GM21447 (cell line): Measurements from ENCODE around the gene SETBP1.

Experiments used
- ATAC-seq: cut with Tn5 transposase; IDR thresholded peaks from one replicate; pipeline ENCODE4 v1.9.1; 2021; ENCODE audit not compliant: unreplicated experiment

Gene SETBP1

DNA sequence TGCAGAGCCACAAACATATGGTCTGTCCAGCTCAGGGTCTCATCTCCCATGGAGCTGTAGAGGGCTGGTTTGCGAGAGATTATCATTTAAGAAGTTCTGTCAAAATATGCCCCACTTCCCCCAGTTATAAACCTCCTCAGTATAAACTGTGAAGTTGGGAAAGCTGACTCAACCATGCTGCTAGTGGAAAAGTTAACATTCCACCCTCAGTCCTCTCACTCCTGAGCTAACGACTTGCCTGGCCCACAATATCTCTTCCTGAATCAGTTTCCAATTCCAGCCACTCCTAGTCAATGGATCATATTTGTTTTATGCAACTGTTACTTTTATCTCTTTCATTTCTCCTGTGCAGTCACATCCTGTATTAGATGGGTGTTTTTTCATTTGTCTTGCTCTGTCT lies 326.2 kb downstream of the SETBP1 start:
- ATAC-seq, result no peak

DNA sequence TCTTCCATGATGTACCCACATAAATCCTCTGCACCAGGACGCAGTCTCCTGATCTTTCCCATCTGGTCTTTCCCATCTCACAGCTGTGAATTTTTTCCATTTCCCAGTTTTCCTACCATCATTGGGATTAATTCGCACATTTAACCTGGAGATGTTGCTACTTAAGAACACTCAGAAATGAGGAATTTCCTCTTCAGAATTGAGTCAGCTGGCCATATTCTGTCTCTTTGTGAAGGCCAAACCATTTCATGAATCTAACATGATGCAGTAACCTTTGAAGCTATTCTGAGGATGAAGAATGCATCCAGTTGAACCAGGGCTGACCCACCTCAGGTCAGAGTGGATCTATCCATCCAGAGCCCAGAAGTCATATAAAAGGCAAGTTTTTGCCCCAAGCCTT lies 326.8 kb downstream of the SETBP1 start:
- no peak for ATAC-seq

DNA sequence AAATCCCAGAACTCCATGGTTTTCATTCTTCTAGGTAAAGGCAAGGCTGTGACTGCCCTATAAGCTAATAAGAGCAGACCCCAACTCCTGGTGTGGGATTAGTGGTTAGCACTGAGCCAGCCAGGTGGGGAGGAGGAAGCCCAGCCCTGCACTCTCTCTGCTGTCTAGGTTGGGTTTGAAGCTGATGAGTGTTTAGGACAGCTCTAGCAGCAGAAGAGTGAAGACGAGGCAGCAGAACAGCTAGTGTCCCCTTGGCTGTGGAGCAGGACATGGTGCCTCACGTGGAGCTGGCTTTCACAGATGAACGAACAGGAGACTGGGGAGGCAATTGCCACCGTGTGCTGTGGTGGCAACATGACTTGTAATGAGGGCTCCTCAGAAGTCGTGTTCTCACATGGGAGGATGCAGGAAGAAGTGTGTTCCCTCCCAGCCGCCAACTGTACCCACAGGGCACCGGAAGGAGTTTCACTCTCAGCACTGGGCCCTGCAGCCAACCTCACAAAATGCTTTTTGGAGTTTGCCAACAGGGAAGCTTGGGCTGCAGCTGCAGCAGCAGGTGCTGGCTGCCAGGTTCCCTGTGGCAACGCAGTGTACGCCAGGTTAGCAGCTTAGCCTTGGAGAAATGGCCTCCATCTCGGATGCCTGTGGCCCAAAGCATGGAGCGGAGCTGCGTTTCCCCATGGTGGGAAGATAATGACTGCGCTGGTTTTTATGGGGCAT lies 328.2 kb downstream of the SETBP1 start:
- ATAC-seq, result no peak

DNA sequence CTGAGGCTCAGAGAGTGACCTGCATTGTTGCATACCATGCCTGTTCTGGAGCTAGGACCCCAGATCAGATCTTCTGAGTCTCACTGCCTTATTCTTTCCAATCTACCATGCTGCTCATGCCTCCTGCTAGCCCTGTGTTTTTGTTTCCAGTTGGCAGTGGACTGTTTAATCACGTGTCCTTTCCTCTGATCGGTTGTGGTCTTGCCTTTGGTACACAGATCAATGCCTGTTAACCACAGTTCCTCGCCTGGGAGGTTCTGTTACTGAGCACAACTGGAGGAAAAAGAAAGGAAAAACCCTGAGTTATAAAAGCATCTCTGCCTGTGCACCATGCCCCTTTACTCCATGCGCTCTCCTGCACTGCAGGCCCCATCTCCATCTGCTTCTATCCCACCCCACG lies 329.1 kb downstream of the SETBP1 start:
- ATAC-seq, result no peak

DNA sequence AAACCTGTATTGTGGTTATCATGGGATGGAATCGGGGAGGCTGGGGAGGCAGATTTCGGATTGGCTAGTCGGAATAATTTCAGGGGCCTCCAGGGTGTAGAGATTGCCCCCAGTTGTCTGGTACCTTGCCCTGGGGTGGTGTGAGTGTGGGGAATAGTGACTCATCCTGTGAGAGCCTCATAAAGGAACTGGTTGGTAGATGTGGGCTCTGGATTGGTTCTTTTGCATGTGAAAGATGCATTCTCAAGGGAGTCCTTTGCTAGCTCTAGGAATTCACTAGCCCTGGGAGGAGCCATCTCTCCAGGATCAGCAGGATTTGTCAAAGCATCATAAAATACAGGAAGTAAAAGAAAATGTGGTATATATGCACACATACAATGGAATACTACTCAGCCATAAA lies 331.6 kb downstream of the SETBP1 start:
- no peak for ATAC-seq

DNA sequence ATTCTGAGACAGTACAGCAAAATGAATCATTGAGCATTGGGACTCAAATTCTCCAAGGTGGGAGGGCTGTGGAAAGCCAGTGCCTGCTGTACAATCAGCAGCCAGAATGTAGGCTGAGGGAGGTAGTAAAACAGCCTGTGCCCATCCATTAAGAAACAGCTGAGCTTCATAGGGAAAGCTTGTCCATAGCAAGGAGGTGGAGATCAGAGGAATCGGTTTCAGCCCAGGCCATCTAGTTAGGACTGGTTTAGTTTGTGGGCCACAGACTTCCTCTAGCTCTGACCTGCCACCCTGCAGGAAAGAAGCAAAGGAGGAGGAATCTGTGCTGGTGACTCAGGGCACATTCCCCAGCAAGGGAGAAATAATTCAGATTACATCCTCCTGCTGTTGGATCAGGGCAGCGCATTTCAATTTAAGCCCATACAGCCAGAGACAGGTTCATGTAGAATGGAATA lies 333.4 kb downstream of the SETBP1 start:
- ATAC-seq, result no peak

DNA sequence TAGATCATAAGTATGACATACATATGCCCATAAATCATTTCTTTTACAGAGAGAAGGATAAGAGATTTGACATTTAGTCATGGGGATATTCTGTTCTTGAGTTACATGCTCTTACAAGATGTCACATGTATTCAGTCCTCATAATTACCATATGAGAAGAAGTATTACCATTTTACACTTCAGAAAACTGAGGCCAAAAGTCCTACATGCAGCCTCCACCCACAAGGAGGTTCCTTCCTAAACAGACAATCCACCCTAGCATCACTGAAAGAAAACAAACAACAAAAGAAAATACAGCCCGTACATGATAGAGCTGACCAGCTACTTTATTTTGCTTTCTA lies 335.1 kb downstream of the SETBP1 start:
- no peak for ATAC-seq

DNA sequence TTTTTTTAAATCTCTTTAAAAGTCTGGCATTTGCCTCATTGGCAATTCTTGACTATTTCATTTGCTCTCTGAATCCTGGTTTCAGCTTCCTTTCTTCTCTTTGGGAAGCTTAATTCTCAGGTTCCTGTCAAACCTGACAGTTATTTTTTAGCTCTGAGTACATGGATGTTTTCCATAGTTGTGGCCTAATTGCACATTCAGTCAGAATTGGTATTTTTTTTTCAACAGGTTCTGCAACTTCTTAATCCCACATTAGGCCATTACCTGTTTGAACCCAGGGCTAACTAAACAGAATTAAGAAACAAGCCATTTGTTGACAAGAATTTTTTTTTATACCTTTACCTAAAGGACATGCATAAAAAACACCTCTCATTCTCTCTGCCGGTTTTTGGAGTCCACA lies 338.8 kb downstream of the SETBP1 start:
- ATAC-seq, result no peak

DNA sequence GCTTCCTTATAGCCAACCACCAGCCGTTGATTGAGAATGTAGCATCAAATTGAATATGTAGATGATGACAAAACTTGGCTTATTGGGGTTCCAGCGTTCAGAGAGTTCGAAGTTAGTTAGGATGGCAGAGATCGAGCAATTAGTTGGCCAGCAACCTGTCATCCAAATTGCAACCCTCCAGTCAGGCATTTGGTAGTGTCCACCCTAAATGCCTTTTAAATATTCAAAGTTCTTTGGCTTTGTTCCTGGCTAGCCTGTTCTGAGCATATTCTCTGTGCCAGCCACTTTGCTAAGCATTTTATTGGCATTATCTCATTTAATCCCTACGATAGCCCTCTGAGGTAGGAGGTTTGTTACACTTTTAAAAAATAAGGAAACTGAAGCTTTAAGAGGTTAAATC lies 342.8 kb downstream of the SETBP1 start:
- ATAC-seq, result no peak

DNA sequence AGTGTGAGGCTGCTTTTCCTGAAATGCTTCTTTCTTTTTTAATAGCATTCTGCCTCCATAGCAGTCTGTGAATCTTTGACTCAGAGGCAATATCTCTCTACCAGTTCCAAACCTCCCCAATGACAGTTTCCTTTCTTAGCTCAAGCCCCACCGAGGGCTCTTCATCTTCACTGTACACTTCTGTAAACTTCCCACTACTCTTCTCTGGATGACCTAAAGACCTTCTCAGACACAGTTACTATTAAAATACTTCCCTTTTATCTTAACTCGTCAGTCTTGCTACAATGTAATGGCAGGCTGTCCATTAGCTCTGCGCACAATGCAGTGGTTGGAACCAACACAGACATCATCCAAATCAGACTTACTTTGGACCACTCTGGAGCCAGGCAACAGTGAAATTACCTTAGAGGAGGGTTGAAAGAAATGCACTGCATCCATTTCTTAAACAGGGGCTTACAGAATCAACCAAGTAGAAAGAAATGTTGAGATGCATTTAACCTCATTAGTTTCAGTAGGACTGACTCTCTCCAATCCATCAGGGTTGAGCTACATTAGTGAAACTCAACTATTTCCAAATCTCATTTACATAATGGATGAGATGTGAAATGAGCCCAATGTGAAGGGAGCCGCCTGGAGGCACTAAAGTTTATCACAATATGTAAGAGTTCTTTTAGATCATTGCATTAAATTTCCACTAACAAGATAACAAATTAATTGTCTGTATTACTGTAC lies 343.8 kb downstream of the SETBP1 start:
- no peak for ATAC-seq

DNA sequence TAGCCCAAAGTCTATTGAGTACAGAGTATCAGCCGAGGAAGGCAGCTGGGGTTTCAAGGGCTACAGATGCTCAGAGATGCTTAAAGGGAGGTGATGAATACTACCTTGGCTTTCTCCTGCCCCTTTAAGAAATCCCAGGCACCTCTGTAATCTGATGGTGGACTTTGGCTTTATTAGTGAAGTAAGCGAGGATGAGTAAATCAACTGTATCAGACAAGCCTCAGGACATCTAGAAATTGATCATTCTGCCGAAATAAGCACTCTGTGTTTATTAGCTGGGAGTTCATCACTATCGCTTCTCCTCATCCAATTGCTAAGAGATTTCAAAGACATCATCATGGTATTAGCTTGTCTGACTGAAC lies 344.4 kb downstream of the SETBP1 start:
- no peak for ATAC-seq

DNA sequence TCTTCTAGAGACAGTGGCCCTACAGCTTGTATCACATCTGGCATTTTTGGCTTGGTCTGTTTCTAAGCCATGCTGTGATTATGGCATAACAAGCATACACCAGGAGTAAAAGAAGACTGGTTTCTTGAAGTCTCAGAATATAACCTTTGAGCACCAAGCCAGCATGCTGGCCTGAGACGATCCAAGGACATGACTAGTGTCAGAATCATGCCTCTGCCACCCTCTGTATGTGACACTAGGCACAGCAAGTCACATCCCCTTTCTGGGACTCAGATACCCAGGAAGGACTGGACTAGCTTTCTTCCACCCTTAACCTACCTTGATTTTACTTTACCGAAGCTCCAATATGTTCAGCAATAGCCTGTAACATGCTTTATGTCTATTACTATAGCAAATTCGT lies 345.5 kb downstream of the SETBP1 start:
- no peak for ATAC-seq

DNA sequence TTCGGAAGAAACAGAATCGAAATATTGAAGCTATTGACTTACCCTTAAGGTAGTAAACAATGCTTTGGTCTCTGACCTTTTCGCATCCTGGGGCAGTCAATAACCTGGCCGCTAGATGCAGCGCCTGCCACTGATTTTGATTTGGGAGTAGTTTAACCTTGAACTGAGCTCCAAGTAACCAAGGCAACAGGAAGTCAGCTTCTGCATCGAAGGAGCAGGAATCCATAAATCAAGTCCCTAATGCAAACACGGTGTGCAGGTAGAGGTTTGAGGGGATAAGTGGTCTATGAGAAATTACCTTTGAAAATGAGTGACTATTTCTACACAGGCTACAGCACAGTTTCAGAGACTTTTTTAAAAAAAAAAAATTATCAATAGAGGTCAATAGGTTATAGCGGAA lies 353.5 kb downstream of the SETBP1 start:
- no peak for ATAC-seq

DNA sequence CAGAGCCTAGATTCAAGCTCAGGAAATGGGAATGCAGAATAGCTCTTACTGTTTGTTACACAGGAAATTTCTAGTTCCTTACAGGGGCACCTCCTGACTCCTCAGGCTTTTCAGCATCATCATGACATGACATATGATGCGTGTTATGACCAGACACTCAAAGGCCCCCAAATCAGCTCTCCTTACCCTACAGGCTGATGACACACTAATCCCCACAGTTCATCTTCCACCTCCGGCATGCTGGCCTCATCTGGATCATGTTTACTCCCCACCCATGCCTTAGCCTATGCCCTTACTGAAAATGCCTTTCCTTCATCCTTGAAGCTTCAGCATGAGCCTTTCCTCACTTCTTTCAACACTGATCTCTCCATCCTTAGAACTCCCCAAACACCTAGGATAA lies 356.9 kb downstream of the SETBP1 start:
- ATAC-seq, result no peak

DNA sequence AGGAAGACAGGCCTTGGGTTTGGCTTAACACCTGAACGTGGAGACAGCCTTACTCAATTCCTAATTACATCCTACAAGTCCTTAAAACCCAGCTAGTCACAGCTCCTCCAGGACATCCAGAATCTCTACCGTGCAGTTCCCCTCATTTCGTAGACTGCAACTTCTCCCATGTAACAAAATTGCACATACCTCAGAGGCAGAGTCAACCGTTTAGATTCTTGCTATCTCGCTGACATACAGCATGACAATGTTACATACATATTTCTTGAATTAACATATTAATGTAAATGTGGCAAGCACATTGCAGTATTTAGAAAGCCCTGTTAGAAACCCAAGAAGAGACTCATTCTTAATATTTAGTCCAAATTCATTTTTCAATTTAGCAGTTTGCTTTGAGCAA lies 358.7 kb downstream of the SETBP1 start:
- no peak for ATAC-seq

DNA sequence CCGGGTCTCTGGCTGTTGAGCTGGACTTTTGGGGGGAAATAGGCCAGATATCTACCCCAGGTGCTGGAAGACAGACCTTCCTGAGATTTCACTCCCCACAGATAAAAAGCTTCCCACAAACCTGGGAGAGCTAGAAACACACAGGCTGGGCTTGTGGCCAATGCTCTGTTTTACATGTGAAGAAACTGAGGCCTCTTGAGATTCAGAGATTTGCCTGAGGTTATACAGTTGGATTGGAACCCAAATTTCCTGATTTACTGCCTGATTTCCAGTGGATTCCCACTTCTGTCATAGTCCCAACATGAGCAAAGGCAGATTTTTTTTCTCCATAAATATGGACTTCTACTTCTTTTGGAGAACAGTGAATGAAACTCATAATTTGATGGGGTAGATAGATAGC lies 360.2 kb downstream of the SETBP1 start:
- no peak for ATAC-seq

DNA sequence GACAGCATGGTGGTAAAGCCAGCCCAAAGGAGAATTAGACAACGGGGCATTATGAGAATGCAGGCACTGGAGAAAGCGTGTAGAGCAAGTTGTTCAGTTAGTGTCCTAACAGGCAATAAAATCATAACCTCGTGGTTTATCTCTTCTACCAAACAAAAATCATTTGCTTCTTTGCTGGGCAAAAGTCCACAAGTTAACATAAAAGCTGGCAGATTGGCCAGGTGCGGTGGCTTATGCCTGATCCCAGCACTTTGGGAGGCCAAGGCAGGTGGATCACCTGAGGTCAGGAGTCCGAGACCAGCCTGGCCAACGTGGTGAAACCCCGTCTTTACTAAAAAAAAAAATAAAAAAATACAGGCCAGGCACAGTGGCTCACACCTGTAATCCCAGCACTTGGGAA lies 364.1 kb downstream of the SETBP1 start:
- no peak for ATAC-seq

DNA sequence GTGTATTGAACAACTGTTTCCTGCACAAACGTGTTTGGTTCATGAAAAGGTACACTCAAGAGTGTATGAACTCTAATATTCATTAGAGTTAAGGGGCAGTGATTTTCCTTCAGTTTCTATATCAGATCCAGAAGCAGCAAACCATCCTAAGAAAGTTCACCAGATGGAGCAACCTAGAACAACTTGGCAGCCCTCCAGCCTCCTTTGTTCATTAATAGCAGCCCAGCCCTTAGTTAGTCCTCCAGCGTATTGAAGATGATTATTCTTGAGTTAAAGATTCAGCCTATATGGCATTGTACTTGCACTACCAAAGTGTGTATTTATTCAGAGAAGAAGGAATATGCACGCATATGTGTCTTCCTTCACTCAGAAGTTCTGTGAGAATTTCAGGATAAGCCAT lies 365.5 kb downstream of the SETBP1 start:
- no peak for ATAC-seq

DNA sequence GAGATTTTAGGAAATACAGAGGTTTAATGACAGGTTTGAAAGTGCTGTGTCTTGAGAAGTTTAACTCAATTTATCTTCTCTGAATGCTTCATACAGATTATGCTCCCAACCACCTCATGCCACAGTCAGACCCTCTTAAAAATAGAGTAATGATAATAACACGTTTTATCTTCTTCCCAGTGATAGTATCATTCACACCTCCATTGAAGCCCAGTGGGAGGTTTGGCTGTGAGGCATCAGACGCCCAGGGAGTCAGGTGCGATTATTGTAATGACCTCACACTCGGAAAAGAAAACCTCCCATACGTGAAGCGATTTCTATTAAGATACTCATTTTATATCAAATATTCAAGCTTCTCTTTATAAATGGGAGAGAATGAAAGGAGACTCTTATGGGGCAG lies 366.3 kb downstream of the SETBP1 start:
- ATAC-seq, result no peak

DNA sequence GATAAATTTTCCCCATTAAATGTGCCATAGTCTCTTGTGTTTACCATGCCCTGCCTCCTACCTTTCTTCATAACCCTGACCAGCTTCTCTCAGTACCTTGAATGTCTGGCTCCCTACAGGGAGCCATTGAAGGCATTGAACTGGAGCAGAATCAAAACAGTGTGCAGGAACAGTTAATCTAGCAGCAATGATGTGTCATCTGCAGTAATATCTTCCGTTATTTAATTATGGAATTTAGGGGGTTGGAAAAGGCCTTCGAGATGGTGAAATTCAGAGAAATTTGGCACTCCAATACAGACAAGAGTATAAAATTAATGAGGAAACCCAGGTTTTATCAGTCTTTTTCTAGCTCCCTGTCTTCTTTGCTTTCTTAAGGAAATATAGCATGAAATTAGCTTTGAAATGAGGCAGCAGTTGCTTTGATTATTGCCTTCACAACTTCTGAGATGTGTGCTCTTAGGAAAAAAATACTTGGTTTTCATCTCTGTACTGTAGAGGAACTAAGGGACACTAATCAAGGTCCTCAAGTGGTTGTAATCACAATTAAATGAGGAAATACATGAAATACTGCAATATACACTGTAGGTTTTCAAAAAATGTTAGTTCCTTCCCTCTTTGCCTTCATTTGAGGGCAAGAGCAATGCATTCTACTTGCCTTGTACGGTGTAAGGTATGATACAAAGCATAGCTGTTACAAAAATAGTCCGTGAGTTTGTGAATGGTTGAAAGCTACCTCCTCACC lies 369.1 kb downstream of the SETBP1 start:
- ATAC-seq, result no peak

DNA sequence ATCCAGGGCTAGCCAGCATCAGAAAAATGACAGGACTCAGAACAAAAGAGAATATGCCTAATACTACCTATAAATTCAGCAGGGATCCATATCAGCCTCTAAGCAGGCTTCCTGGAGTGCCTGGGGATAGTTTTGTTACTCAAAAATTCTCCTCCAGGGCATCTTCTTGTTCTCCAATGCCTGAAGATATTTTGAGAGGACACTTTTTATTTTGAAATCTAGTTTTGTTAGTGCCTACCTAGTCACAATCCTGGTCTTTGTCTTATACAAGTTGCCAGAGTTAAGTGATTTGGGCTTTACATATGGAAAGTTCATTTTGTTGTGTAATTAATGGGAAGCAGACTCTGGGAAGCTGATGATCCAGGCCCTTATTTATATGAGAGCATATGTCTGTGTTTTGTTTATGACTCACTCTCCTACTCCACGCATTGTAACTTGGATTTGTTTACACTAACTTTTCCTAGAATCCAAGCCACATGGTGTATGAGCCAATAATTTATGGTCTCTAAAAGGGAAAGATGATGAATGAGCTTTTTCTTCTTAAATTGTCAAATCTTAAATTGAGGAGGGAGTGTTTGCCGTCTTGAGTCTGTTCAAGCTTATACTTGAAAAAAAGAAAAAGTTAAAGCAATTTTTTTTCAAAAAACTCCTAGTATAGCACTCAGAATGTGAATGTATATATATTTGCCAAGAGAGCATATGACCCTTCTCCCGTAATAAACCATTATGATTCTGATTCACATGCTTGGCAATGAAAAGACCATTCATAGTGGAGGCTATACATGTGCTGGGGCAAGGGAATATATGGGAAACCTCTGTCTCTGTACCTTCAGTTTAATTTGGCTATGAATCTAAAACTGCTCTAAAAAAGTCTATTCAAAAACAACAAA lies 370.3 kb downstream of the SETBP1 start:
- no peak for ATAC-seq
